ENCODE measurements around the gene PLEKHG7. TPM values are rescaled to one million over a fixed set of nuclear protein-coding genes. Genes with fewer than 3 reads are reported as not detected.

The PLEKHG7 gene
- total RNA-seq, 2 experiments from 2014 or later: not detected

- no peaks in the 10 kb centered on the region for H3K36me3 Mint-ChIP-seq (ENCODE audit: low read depth)
- ATAC-seq (no peak), DNase-seq (no peak)
- H3K9me3 Mint-ChIP-seq: no peaks in the 10 kb centered on the region
- CTCF ChIA-PET: no interaction called here
- TF ChIP-seq, protein P1, sequence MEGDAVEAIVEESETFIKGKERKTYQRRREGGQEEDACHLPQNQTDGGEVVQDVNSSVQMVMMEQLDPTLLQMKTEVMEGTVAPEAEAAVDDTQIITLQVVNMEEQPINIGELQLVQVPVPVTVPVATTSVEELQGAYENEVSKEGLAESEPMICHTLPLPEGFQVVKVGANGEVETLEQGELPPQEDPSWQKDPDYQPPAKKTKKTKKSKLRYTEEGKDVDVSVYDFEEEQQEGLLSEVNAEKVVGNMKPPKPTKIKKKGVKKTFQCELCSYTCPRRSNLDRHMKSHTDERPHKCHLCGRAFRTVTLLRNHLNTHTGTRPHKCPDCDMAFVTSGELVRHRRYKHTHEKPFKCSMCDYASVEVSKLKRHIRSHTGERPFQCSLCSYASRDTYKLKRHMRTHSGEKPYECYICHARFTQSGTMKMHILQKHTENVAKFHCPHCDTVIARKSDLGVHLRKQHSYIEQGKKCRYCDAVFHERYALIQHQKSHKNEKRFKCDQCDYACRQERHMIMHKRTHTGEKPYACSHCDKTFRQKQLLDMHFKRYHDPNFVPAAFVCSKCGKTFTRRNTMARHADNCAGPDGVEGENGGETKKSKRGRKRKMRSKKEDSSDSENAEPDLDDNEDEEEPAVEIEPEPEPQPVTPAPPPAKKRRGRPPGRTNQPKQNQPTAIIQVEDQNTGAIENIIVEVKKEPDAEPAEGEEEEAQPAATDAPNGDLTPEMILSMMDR (IDR thresholded peaks at IDR 0.05): no peak
- intact Hi-C loops (cut with micrococcal nuclease): no loop called here
- H3K27me3 Mint-ChIP-seq: peaks cover 17% of the 10 kb centered on the region
- POLR2A ChIA-PET: interaction anchor here (0.8 kb wide), 1 partner anchor 60 kb away, joined by 3 read pairs; no protein-coding TSS in a partner anchor
- H3K4me1 Mint-ChIP-seq (ENCODE audit: low read depth): peaks cover 2% of the 10 kb centered on the region
- H3K4me3 Mint-ChIP-seq: no peak overlapping the region
- H3K27ac Mint-ChIP-seq: no peak overlapping the region
Measured at GRCh38 chr12:92753976-92754885, 51.4 kb downstream of the PLEKHG7 start.

DNA sequence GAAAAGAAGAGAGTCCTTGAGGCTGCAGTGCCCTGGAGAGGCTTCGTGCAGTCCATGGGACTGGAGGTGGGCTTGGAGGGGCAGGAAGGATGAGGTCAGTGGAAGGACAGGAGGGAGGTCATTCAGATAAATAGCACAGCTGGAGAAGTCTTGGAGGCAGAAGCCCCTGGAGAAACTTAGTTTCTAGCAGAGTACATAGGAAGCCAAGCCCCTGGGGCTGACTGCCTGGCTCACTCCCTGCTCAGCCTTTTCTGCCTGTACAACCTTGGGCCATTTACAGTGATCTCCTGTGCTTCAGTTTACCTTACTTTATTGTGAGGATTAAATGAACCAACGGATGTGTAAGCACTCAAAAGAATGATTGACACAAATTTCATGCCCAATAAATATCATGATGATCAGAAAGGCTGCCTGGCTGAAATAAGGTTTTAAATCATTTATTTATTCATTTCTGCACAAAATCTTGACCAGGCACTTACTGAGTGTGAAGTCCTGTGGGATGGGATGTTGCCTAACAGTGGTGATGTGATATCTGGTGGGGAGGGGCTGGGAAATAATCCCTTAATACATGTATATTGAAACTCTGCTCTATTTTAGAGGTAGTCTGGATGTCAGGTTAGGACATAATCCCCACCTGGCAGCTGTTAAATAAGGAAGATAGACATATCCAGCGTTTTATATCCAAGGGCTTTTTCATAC lies 54.3 kb downstream of the PLEKHG7 start:
- no peak for DNase-seq
- H3K36me3 Mint-ChIP-seq (ENCODE audit: low read depth): no peaks in the 10 kb centered on the region
- no peak for ATAC-seq
- intact Hi-C loops (cut with micrococcal nuclease): no loop called here
- H3K4me3 Mint-ChIP-seq: no peak overlapping the region
- ChIA-PET CTCF (no interaction called here), POLR2A (no interaction called here)
- TF ChIP-seq, protein P1 (IDR thresholded peaks at IDR 0.05): no peak
- H3K27me3 Mint-ChIP-seq: peaks cover 17% of the 10 kb centered on the region
- H3K27ac Mint-ChIP-seq: no peak overlapping the region
- peaks cover 2% of the 10 kb centered on the region for H3K4me1 Mint-ChIP-seq (ENCODE audit: low read depth)
- no peaks in the 10 kb centered on the region for H3K9me3 Mint-ChIP-seq

- no peak for ATAC-seq
- Mint-ChIP-seq H3K27ac (no peak overlapping the region), H3K9me3 (no peaks in the 10 kb centered on the region), H3K36me3 (ENCODE audit: low read depth) (no peaks in the 10 kb centered on the region), H3K4me3 (no peak overlapping the region), H3K4me1 (ENCODE audit: low read depth) (peaks cover 2% of the 10 kb centered on the region), H3K27me3 (peaks cover 17% of the 10 kb centered on the region)
- TF ChIP-seq, protein P1 (IDR thresholded peaks at IDR 0.05): no peak
- no peak for DNase-seq
- POLR2A ChIA-PET: interaction anchor here (0.7 kb wide), 1 partner anchor 119 kb away, joined by 3 read pairs; no protein-coding TSS in a partner anchor
- intact Hi-C loops (cut with micrococcal nuclease): no loop called here
- CTCF ChIA-PET: no interaction called here
Measured at GRCh38 chr12:92757597-92758121, 54.9 kb downstream of the PLEKHG7 start.

DNA sequence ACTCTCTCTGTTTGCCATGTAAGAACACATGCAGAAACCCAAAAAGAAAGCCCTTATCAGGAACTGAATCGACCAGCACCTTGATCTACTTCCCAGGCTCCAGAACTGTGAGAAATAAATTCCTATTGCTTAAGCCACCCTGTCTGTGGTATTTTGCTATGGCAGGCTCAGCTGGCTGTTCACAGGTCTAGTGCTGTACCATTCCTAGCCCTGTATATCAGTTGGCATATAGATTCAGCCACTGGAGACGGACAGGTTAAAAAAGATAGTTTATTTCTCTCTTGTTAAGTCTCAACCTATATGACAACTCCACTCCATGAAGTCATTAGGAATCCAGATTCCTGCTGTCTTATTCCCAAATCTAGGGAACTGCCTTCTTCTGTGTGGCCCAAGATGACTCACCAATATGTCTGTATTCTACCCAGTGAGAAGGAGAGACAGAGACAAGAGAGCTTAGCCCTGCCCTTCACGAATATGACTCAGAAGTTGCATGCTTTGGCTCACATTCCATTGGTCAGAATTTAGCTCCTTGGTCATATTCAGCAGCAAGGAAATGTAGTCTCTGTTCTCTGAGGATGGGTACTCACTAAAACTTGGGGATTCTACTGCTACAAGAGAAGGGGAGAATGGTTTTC lies 57.0 kb downstream of the PLEKHG7 start:
- ChIA-PET POLR2A (no interaction called here), CTCF (no interaction called here)
- TF ChIP-seq, protein P1 (IDR thresholded peaks at IDR 0.05): no peak
- intact Hi-C loops (cut with micrococcal nuclease): no loop called here
- Mint-ChIP-seq H3K36me3 (ENCODE audit: low read depth) (no peaks in the 10 kb centered on the region), H3K4me3 (no peak overlapping the region), H3K27me3 (peaks cover 17% of the 10 kb centered on the region), H3K9me3 (no peaks in the 10 kb centered on the region), H3K4me1 (ENCODE audit: low read depth) (peaks cover 2% of the 10 kb centered on the region), H3K27ac (no peak overlapping the region)
- DNase-seq (no peak), ATAC-seq (no peak)
